ENCODE data around the gene GREM2.

DNA sequence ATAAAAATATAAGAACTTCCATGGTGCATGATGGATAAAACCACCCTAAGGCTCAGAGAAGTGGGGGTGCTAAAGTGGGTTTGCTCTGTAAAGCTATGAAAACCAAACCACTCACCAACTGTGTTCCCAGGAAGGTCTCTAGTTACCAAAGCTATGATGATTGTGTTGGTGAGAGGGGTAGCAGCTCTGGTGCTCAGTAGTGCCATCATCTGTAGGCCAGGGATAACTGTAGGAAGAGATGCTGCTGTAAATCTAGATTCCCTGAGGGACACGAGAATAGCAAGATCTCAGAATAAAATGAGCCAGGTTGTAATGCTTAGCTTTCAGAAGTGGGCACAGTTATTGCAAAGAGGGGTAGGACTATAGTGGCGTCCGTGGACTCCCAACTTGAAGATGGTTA, 124.5 kb downstream of the GREM2 start:
- TF ChIP-seq POLR2A (IDR thresholded peaks at IDR 0.05), result no peak
- no peak for TF ChIP-seq CTCF (IDR thresholded peaks at IDR 0.05)
